Measurements from ENCODE around the gene TMEM151B. TPM values are rescaled to one million over a fixed set of nuclear protein-coding genes. Genes with fewer than 3 reads are reported as not detected.
A peak's percentile ranks its signal among the peaks of the same experiment; 100 is the strongest.

TMEM151B gene
- total and polyA plus RNA-seq, 2 of the 4 experiments (the other 2 are of a cell fraction) = not detected

DNA sequence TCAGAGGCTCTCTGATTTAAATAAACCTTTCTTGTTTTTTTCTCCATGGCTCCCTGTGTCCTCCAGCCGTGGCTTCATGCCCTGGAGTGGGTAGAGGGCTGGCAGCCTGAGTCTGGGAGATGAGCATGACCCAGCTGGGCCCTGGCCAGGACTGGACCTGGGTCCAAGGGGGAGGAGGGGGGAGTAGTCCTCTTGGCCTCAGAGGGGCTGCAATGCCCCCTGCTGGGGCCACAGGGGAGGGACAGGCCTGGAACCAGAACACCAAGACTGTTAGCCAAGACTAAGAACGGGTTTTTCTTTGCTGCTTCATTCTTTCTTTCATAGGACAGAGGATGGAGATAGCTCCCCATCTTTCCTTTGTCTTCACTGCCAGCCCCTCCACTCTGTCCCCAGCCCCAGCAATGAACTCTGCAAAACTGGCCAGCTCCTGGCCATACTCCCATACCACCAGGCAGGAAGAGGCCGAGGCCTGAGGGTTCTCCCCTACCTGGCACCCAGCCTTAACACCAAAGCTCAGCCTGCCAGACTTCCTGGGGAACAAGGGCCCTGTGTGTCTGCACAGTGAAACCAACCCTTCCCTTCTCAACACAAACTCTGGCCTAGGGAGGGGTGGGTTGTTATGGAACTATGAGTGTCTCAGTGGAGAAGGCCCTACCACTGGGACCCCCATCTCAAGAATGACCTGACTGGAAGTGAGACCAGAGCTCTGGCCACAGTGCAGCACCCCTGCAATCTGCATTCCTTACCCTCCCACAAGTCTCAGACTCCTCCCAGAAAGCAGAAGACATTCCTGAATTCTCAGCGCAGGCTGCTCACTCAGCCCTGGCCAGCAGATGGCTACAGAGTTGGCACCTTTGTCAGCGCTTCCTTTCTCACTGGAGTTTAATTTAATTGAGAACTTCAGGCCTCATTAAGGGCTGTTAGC lies 35.9 kb upstream of the TMEM151B start:
- H3K4me1 ChIP-seq (ENCODE audit: control insufficient read depth, insufficient read depth, low read length) = peaks cover 16% of the 10 kb centered on the region
- ChIA-PET CTCF (interaction anchor here (0.6 to 1.8 kb wide), 15 partner anchors 10 to 1173 kb away, joined by 3 to 20 read pairs (median 4); partner anchors contain the start of gene SLC29A1), POLR2A (ENCODE audit: unreplicated experiment) (interaction anchor here (1.7 kb wide), 1 partner anchor 13 kb away, joined by 10 read pairs; the partner anchor contains the start of gene HSP90AB1)
- peak overlapping the region; percentile 9; the same call in 1 of the 2 replicates for H3K23ac ChIP-seq (ENCODE audit: low read depth, low read length)
- H4K91ac ChIP-seq (ENCODE audit: insufficient read depth, low read depth, low read length) = peak overlapping the region; percentile 57
- in situ Hi-C loops (cut with MboI; ENCODE audit: low sequenced_read_pairs) (loop anchor here (5.0 kb wide), 2 partner anchors 62 to 127 kb away; no protein-coding TSS in a partner anchor), intact Hi-C loops (cut with micrococcal nuclease) (loop anchor here (1.0 kb wide), 2 partner anchors 62 to 138 kb away; no protein-coding TSS in a partner anchor), dilution Hi-C loops (cut with HindIII; ENCODE audit: low sequenced_read_pairs, unreplicated experiment) (no loop called here)
- peak; percentile 73 for DNase-seq
- H2AK9ac ChIP-seq (replicated peaks; ENCODE audit: low read depth, low read length, poor library complexity) = peak overlapping the region; percentile 35
- peaks cover 4% of the 10 kb centered on the region for H3K9me1 ChIP-seq (ENCODE audit: insufficient read depth, low read length)
- no peaks in the 10 kb centered on the region for H3K9me3 ChIP-seq (ENCODE audit: control insufficient read depth, insufficient read depth, low read length)
- H3K4me2 ChIP-seq (ENCODE audit: low read depth, low read length) = peak overlapping the region; percentile 4; the same call in 1 of the 2 replicates
- WGBS, 2 experiments (ENCODE audit: extremely low coverage in 2 of 2, insufficient read length in 1 of 2) = 40% methylated on average over 3 of the region's 5 CpGs; no CpG with 5 or more reads in 1 of the 2 experiments
- H4K20me1 ChIP-seq (ENCODE audit: insufficient read depth, low read length) = no peaks in the 10 kb centered on the region
- H3K27me3 ChIP-seq (ENCODE audit: control insufficient read depth, insufficient read depth, low read length) = no peaks in the 10 kb centered on the region
- peak overlapping the region; percentile 42; the same call in 1 of the 2 replicates for H3K27ac ChIP-seq (ENCODE audit: insufficient read depth, low read length)
- peak overlapping the region; percentile 22 for H2BK5ac ChIP-seq (ENCODE audit: low read depth, low read length, poor library complexity, severe bottlenecking)
- no peak overlapping the region; the same call in 1 of the 2 replicates for H3K56ac ChIP-seq (ENCODE audit: extremely low read depth, insufficient read depth, low read length)
- peak overlapping the region; percentile 9; the same call in 1 of the 2 replicates for H3K18ac ChIP-seq (ENCODE audit: low read depth, low read length)
- peak; percentile 71 for ATAC-seq (ENCODE audit: low read depth)
- H2AK5ac ChIP-seq (ENCODE audit: low read depth, low read length) = peak overlapping the region; percentile 84; the same call in 1 of the 2 replicates
- peak overlapping the region; percentile 53; the same call in 1 of the 2 replicates for H2BK20ac ChIP-seq (ENCODE audit: low read depth, low read length)
- H3K36me3 ChIP-seq (ENCODE audit: control insufficient read depth, insufficient read depth, low read length) = peaks cover 2% of the 10 kb centered on the region; the same call in 1 of the 2 replicates
- no peak overlapping the region for H3K4me3 ChIP-seq (ENCODE audit: insufficient read depth, low read depth, low read length)
- BruUV-seq (replicated peaks) = no TSS peak
- H3K9ac ChIP-seq (ENCODE audit: low read depth, low read length) = no peak overlapping the region
- peak overlapping the region; percentile 20 for H4K5ac ChIP-seq (ENCODE audit: low read depth, low read length)
- 0 out of 4 replicates have a peak, but pooled peaks cover 0 to 4% of the 10 kb centered on the region in 2 experiments for H3K79me1 ChIP-seq (ENCODE audit: low read depth in 1 of 2, low read length in 2 of 2)
- H4K8ac ChIP-seq (ENCODE audit: low read depth in 2 of 2, low read length in 2 of 2) = peak overlapping the region; percentile 58 to 75; a peak in 3 of 4 replicates
- H3K14ac ChIP-seq (replicated peaks; ENCODE audit: low read depth, low read length) = peak overlapping the region; percentile 20; the same call in 1 of the 2 replicates
- H3K4ac ChIP-seq (ENCODE audit: low read depth, low read length) = peak overlapping the region; percentile 57
- peak overlapping the region; percentile 69 for H2BK120ac ChIP-seq (ENCODE audit: low read depth, low read length)
- peak overlapping the region; percentile 14; the same call in 1 of the 3 replicates for H2BK15ac ChIP-seq (ENCODE audit: low read depth, low read length)
- peak overlapping the region; percentile 86 for H2AFZ ChIP-seq (replicated peaks; ENCODE audit: low read length, poor library complexity)
- TF ChIP-seq RCOR1 (IDR thresholded peaks at IDR 0.05; ENCODE audit: insufficient replicate concordance, low read length) (no peak), CHD1 (IDR thresholded peaks at IDR 0.05; ENCODE audit: low read depth, low read length) (no peak), POLR2A (IDR thresholded peaks at IDR 0.05; ENCODE audit: low read depth, low read length) (no peak), BHLHE40 (IDR thresholded peaks at IDR 0.05; ENCODE audit: low read depth, low read length) (no peak), MXI1 (IDR thresholded peaks at IDR 0.05; ENCODE audit: borderline replicate concordance, low read depth, low read length) (no peak), CTCF (conservative IDR thresholded peaks at IDR 0.05; ENCODE audit: low read depth, low read length) (peak; percentile 81), NFE2L2 (IDR thresholded peaks at IDR 0.05; ENCODE audit: low read depth, low read length) (no peak), MAZ (IDR thresholded peaks at IDR 0.05; ENCODE audit: borderline replicate concordance, low read depth, low read length) (0 out of 2 replicates have a peak, but pooled peaks have one; percentile 59), MAFK (IDR thresholded peaks at IDR 0.05; ENCODE audit: low read depth, low read length) (no peak), SMC3 (IDR thresholded peaks at IDR 0.05; ENCODE audit: low read depth, low read length) (peak; percentile 72), CEBPB (IDR thresholded peaks at IDR 0.05; ENCODE audit: low read depth, low read length) (no peak), RFX5 (IDR thresholded peaks at IDR 0.05; ENCODE audit: low read depth, low read length) (no peak)
- TF ChIP-seq, protein P1, sequence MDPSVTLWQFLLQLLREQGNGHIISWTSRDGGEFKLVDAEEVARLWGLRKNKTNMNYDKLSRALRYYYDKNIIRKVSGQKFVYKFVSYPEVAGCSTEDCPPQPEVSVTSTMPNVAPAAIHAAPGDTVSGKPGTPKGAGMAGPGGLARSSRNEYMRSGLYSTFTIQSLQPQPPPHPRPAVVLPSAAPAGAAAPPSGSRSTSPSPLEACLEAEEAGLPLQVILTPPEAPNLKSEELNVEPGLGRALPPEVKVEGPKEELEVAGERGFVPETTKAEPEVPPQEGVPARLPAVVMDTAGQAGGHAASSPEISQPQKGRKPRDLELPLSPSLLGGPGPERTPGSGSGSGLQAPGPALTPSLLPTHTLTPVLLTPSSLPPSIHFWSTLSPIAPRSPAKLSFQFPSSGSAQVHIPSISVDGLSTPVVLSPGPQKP (IDR thresholded peaks at IDR 0.05; ENCODE audit: borderline replicate concordance, low read depth, low read length) = no peak
